ENCODE measurements around the gene PTPRG.

DNA sequence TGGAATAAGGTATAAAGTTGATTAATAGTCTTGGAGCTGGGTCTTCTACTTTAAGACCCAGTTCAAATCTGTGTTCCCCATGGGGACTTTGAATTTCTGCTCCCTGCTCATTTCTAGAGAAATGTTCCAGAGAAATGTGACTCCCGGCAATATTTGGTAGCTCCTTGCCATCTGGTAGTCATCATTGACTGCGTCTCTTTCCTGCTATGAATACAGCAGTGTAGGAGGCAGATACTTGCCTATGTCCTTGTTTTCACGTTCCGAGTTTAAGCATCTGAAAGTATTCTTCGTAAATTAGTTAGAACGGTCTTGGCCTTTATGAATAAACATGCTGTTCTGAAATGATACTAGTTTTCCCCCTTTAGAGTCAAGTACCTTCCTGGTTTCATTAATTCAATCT lies 352.9 kb downstream of the PTPRG start:
- TF ChIP-seq, protein P1, sequence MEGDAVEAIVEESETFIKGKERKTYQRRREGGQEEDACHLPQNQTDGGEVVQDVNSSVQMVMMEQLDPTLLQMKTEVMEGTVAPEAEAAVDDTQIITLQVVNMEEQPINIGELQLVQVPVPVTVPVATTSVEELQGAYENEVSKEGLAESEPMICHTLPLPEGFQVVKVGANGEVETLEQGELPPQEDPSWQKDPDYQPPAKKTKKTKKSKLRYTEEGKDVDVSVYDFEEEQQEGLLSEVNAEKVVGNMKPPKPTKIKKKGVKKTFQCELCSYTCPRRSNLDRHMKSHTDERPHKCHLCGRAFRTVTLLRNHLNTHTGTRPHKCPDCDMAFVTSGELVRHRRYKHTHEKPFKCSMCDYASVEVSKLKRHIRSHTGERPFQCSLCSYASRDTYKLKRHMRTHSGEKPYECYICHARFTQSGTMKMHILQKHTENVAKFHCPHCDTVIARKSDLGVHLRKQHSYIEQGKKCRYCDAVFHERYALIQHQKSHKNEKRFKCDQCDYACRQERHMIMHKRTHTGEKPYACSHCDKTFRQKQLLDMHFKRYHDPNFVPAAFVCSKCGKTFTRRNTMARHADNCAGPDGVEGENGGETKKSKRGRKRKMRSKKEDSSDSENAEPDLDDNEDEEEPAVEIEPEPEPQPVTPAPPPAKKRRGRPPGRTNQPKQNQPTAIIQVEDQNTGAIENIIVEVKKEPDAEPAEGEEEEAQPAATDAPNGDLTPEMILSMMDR (IDR thresholded peaks at IDR 0.05; ENCODE audit: poor library complexity), result no peak
- TF ChIP-seq EZH2 (IDR thresholded peaks at IDR 0.05; ENCODE audit: borderline replicate concordance) (no peak), EZH2phosphoT487 (IDR thresholded peaks at IDR 0.05; ENCODE audit: low read depth, severe bottlenecking, unreplicated experiment) (no peak)
